ENCODE results near the gene TACC3.

The TACC3 gene

GRCh38 chr4:1746919-1747602 is 25.7 kb downstream of the TACC3 start:
- no peak for DNase-seq (ENCODE audit: low read depth)

- no peak for DNase-seq (ENCODE audit: low read depth)
Observed at GRCh38 chr4:1747603-1747967, 26.3 kb downstream of the TACC3 start.

GRCh38 chr4:1748465-1748995 is 27.2 kb downstream of the TACC3 start:
- peak; percentile 30 for DNase-seq (ENCODE audit: low read depth)

GRCh38 chr4:1749370-1749769 is 28.0 kb downstream of the TACC3 start:
- DNase-seq (ENCODE audit: low read depth), result no peak

GRCh38 chr4:1749826-1750225 is 28.5 kb downstream of the TACC3 start:
- no peak for DNase-seq (ENCODE audit: low read depth)

GRCh38 chr4:1750381-1751154 is 29.2 kb downstream of the TACC3 start:
- DNase-seq (ENCODE audit: low read depth), result no peak

GRCh38 chr4:1751155-1751918 is 30.0 kb downstream of the TACC3 start:
- DNase-seq (ENCODE audit: low read depth), result no peak

- DNase-seq (ENCODE audit: low read depth), result no peak
Observed at GRCh38 chr4:1751919-1752283, 30.6 kb downstream of the TACC3 start.

- no peak for DNase-seq (ENCODE audit: low read depth)
Observed at GRCh38 chr4:1752284-1753041, 31.1 kb downstream of the TACC3 start.

- no peak for DNase-seq (ENCODE audit: low read depth)
Observed at GRCh38 chr4:1753294-1753696, 32.0 kb downstream of the TACC3 start.

- DNase-seq (ENCODE audit: low read depth), result no peak
Observed at GRCh38 chr4:1753697-1754311, 32.5 kb downstream of the TACC3 start.

GRCh38 chr4:1754336-1754735 is 33.0 kb downstream of the TACC3 start:
- DNase-seq (ENCODE audit: low read depth), result no peak

- DNase-seq (ENCODE audit: low read depth), result no peak
Observed at GRCh38 chr4:1755297-1755696, 34.0 kb downstream of the TACC3 start.

GRCh38 chr4:1756079-1756478 is 34.8 kb downstream of the TACC3 start:
- no peak for DNase-seq (ENCODE audit: low read depth)

- no peak for DNase-seq (ENCODE audit: low read depth)
Observed at GRCh38 chr4:1756893-1757779, 35.8 kb downstream of the TACC3 start.

GRCh38 chr4:1757836-1758235 is 36.5 kb downstream of the TACC3 start:
- DNase-seq (ENCODE audit: low read depth), result no peak

GRCh38 chr4:1758306-1759121 is 37.2 kb downstream of the TACC3 start:
- no peak for DNase-seq (ENCODE audit: low read depth)

GRCh38 chr4:1759170-1759817 is 38.0 kb downstream of the TACC3 start:
- DNase-seq (ENCODE audit: low read depth), result no peak

- no peak for DNase-seq (ENCODE audit: low read depth)
Observed at GRCh38 chr4:1759818-1760223, 38.5 kb downstream of the TACC3 start.
